Testis (tissue), 2 donors: Measurements from ENCODE around the gene PLAC8.

Experiments
- CTCF ChIP-seq, 3 experiments: fragments of 450-650 bp in 2 of 3; fragments of 200-600 bp in 1 of 3; sonication (generic) in 1 of 3; IDR thresholded peaks; one replicate each; pipeline ENCODE4 v1.5.1; 2016 to 2019; ENCODE audit warnings: antibody characterized with exemption in 3 of 3, mild to moderate bottlenecking in 2 of 3, moderate library complexity in 1 of 3
- POLR2A ChIP-seq: fragments of 450-650 bp; IDR thresholded peaks from one replicate; pipeline ENCODE4 v1.6.1; 2017; ENCODE audit warnings: antibody characterized with exemption, mild to moderate bottlenecking, moderate library complexity

GRCh38 chr4:83040269-83040668 is 74.3 kb downstream of the PLAC8 start:
- TF ChIP-seq POLR2A (no peak), CTCF (IDR thresholded peaks at IDR 0.05) (no peak)
